ENCODE data around the gene TBC1D14.
A peak's percentile ranks its signal among the peaks of the same experiment; 100 is the strongest.
"Not testable (repeated sequence)": the region's sequence is repeated elsewhere in the genome, so short reads cannot be mapped to it uniquely, and the experiment has no call there.

Gene TBC1D14

GRCh38 chr4:6972375-6972650 is 62.7 kb downstream of the TBC1D14 start:
- no peaks in the 10 kb centered on the region for H3K9me3 ChIP-seq (ENCODE audit: severe bottlenecking)
- H3K36me3 ChIP-seq: peaks cover 14% of the 10 kb centered on the region
- H3K27me3 ChIP-seq (ENCODE audit: insufficient read depth, low read depth, severe bottlenecking): no peaks in the 10 kb centered on the region
- TF ChIP-seq CTCF (IDR thresholded peaks at IDR 0.05; ENCODE audit: low read depth, low read length): no peak
- no peak for DNase-seq
- no peak overlapping the region for H3K27ac ChIP-seq
- no peak overlapping the region for H3K4me3 ChIP-seq (ENCODE audit: low read depth, low read length)

- Histone ChIP-seq H3K27me3 (ENCODE audit: insufficient read depth, low read depth, severe bottlenecking) (no peaks in the 10 kb centered on the region), H3K36me3 (peaks cover 9% of the 10 kb centered on the region), H3K27ac (no peak overlapping the region), H3K9me3 (ENCODE audit: severe bottlenecking) (no peaks in the 10 kb centered on the region), H3K4me3 (ENCODE audit: low read depth, low read length) (no peak overlapping the region)
- no peak for TF ChIP-seq CTCF (IDR thresholded peaks at IDR 0.05; ENCODE audit: low read depth, low read length)
- no peak for DNase-seq
Measured at GRCh38 chr4:6972911-6973310, 63.3 kb downstream of the TBC1D14 start.

GRCh38 chr4:6974138-6974848 is 64.7 kb downstream of the TBC1D14 start:
- Histone ChIP-seq H3K27ac (no peak overlapping the region; the same call in 1 of the 2 replicates), H3K9me3 (ENCODE audit: severe bottlenecking) (no peaks in the 10 kb centered on the region), H3K4me3 (ENCODE audit: low read depth, low read length) (no peak overlapping the region), H3K27me3 (ENCODE audit: insufficient read depth, low read depth, severe bottlenecking) (no peaks in the 10 kb centered on the region), H3K36me3 (no peaks in the 10 kb centered on the region; the same call in 1 of the 2 replicates)
- peak; percentile 94 for TF ChIP-seq CTCF (IDR thresholded peaks at IDR 0.05; ENCODE audit: low read depth, low read length)
- peak; percentile 89 for DNase-seq

GRCh38 chr4:6977846-6978245 is 68.2 kb downstream of the TBC1D14 start:
- not testable (repeated sequence) for DNase-seq; H3K27ac ChIP-seq; H3K9me3 ChIP-seq (ENCODE audit: severe bottlenecking); H3K4me3 ChIP-seq (ENCODE audit: low read depth, low read length); H3K36me3 ChIP-seq; H3K27me3 ChIP-seq (ENCODE audit: insufficient read depth, low read depth, severe bottlenecking)

- H3K4me3 ChIP-seq (ENCODE audit: low read depth, low read length): no peak overlapping the region
- peaks cover 2% of the 10 kb centered on the region for H3K9me3 ChIP-seq (ENCODE audit: severe bottlenecking)
- no peak for DNase-seq
- no peak overlapping the region for H3K27ac ChIP-seq
- H3K36me3 ChIP-seq: no peaks in the 10 kb centered on the region
- no peaks in the 10 kb centered on the region for H3K27me3 ChIP-seq (ENCODE audit: insufficient read depth, low read depth, severe bottlenecking)
- TF ChIP-seq CTCF (IDR thresholded peaks at IDR 0.05; ENCODE audit: low read depth, low read length): no peak
Measured at GRCh38 chr4:6983544-6984142, 74.0 kb downstream of the TBC1D14 start.

GRCh38 chr4:6984612-6985425 is 75.2 kb downstream of the TBC1D14 start:
- Histone ChIP-seq H3K36me3 (no peaks in the 10 kb centered on the region), H3K4me3 (ENCODE audit: low read depth, low read length) (no peak overlapping the region), H3K27ac (no peak overlapping the region), H3K9me3 (ENCODE audit: severe bottlenecking) (peaks cover 2% of the 10 kb centered on the region), H3K27me3 (ENCODE audit: insufficient read depth, low read depth, severe bottlenecking) (no peaks in the 10 kb centered on the region)
- no peak for DNase-seq
- no peak for TF ChIP-seq CTCF (IDR thresholded peaks at IDR 0.05; ENCODE audit: low read depth, low read length)
